GM19238 (cell line): Measurements from ENCODE around the gene HECW1.
"Not testable (repeated sequence)": the region's sequence is repeated elsewhere in the genome, so short reads cannot be mapped to it uniquely, and the experiment has no call there.

Experiments used
- DNase-seq: peaks from one replicate; pipeline ENCODE4 v3.0.0; 2011; ENCODE audit warnings: low spot score; ENCODE audit not compliant: insufficient read length

HECW1 gene

GRCh38 chr7:43204081-43204480, 91.6 kb downstream of the HECW1 start:
- no peak for DNase-seq

DNA sequence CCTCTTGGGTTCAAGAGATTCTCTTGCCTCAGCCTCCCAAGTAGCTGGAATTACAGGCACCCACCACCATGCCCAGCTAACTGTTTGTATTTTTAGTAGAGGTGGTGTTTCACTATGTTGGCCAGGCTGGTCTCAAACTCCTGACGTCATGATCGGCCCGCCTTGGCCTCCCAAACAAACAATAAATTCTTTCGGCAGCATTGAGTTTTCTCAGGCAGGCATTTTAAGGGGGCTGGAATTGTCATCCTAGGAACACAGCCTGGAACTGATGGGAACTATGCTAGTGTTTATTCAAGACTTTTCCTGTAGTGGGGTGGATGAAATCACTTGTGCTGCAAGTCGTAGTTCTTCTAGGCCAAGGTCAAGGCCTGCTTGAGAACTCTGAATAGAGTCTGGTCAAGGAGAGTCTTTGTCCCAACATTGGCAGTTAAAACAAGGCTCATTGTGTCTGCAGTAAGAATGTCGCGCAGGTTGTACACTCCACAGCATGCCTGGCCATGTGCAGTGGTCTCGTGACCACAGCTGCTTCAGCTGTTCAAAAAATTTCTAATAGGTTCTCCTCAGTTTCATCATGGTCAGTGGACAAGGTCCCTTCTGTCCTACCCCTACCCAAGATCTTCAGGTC, 92.8 kb downstream of the HECW1 start:
- DNase-seq = no peak

DNA sequence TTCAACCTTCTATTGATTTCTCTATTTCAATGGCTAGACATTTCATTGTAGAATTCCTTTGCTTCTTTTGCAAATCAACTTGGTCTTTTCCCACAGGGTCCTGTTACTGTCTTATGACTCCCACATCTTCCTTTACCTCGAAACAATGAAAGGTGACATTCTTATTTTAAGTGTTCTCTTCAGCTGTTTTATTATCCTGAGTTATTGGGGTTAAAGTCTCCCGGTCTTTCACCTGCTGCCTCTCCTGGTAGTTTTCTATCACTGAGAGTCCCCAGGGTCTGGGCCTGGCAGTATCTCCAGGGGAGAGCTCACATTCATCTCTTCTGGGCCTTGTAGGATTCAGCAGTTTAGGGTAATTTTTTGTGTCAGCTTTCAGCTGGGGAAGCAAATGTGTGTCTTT, 95.8 kb downstream of the HECW1 start:
- no peak for DNase-seq

DNA sequence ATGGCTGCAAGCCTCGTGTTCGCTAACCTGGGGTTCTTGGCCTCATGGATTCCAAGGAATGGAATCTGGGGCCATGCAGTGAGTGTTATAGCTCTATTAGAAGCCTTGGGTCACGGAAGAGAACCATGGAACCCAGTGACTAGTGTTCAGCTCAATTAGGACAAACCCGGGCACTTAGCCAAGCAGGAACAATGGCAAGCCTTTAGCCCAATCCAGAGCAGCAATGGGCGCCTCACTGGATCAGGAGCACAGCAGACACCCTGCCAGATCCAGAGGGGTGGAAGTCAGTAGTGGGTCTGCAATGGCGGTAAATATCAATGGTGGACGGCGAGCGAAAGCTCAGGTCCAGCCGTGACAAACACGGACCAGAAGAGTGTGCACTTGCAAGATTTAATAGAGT, 98.1 kb downstream of the HECW1 start:
- not testable (repeated sequence) for DNase-seq

GRCh38 chr7:43211286-43211685, 98.8 kb downstream of the HECW1 start:
- DNase-seq = no peak

DNA sequence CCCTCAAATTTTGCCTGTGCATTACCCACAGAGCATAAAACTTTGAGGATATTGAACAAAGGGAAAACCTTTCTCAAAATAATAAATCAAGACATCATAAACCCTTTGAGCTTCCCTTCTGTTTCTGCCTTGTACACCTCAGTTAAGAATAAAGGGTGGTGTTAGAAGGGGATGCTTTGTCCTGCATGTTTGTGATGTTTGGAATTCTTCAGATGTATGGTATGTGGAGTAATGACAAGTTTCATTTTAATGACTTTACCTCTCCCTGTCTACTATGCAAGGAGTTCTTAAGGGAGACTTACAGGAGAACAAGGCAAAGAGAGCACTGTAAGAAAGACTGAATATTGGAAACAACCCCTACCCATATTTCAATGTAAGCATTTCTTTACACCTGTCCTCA, 99.2 kb downstream of the HECW1 start:
- DNase-seq = no peak

GRCh38 chr7:43212921-43213320, 100.5 kb downstream of the HECW1 start:
- no peak for DNase-seq

DNA sequence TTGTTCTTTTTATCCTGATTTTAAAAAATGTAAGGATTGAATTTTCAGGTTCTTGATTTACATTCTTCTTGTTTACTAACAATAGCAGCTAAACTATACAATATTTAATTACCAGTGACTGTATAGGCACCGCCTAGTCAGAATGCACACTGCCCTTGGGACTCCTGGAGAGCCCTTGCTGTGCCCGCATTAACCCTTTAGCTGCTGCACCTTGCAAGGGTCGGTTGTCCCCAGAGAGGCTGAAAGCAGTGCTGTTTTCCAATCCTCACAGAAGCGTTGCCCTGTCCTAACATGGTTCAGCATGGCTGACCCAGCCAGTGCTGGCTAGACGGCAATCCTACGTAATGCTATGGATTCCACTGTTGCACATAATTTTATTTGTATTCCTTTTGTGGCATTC, 102.6 kb downstream of the HECW1 start:
- DNase-seq = no peak

DNA sequence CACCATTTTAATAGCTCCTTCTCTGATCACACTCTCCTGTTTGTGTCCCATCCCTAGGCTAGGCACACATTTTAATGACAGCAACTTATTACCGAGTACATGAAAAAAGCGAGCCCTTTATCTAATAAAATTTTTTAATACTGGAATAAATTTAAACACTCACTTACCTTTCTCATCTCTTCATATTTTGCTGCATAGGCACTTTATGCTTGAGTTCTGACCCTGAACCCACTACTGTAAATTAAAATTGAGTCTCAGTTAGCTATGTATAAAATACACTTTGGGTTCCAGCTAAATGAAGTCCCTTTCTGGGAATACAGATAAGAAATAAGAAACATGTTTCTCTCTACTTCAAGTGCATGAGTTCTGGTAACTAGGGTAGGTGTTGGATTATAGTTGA, 104.6 kb downstream of the HECW1 start:
- DNase-seq = no peak

DNA sequence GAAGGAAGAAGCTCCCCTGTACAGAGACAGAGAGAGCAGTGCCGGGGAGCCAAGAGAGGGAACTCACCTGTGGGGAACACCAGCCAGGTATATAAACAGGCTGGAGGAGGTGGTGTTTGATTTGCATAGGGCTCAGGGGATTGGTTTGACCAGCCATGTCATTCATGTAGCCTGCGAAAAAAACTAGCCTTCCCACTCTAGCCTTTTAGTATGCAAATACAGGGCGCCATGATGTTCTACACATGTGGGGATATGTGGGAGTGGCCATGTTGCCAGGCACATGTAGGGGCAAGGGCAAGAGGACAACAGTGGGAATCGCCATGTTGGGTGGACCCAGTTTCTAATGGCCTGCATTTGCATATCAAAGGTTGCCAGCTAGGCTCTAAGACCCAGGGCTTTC, 106.5 kb downstream of the HECW1 start:
- DNase-seq = not testable (repeated sequence)

GRCh38 chr7:43220250-43220649, 107.8 kb downstream of the HECW1 start:
- no peak for DNase-seq

DNA sequence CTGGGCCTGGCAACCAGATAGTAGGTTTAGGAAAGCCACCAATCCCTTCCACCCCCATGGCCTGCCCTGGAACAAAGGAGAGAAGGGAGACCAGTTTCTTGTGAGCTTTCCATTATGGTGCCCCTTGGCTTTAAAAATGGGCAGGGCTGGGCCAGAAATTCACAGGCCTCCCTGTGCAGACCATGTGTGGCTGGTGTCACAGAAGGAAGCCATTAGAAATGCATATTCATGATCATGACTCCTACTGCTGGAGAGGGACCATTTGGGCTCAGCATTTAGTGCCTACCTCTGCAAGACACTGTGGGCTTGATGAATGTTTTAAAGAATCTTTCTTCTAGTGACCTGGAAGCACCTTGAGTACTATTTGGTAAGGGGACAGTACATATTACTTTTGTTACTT, 108.3 kb downstream of the HECW1 start:
- DNase-seq = no peak

- DNase-seq = no peak
Observed at GRCh38 chr7:43229801-43230200, 117.4 kb downstream of the HECW1 start.

DNA sequence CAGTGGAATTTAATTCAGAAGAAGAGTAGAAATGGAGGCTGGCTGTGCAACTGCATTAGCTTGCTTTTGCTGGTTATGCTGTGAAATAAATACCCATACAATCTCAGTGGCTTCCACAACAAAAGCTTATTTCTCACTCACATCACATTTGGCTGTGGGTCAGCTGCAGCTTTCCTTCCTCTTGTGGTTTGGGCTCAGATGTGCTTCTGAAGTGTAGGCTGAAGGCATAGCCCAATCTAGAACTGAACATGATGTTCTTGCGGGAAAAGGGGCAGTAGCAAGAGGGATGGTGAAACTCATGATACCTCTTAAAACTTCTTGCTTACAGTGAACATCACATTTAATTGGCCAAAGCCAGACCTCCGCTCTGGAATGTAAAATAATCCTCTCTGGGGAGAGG, 119.9 kb downstream of the HECW1 start:
- no peak for DNase-seq

DNA sequence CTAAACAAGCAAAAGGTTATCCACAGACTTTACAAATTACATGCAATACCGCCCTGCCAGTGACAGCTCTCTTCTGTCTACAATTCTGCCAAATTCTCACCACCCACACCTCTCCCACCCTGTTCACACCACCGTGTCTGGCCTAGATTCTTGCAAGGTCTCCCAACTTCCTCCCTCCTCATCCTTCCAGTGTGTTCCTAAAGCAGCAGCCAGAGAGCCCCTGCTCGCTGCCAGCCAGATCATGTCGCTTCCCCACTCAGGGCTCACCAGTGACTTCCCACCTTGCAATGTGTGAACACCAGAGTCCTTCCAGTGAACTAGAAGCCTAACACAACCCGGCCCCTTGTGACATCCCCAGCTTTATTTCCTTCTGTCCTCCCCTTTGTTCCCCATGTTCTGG, 121.6 kb downstream of the HECW1 start:
- no peak for DNase-seq

DNA sequence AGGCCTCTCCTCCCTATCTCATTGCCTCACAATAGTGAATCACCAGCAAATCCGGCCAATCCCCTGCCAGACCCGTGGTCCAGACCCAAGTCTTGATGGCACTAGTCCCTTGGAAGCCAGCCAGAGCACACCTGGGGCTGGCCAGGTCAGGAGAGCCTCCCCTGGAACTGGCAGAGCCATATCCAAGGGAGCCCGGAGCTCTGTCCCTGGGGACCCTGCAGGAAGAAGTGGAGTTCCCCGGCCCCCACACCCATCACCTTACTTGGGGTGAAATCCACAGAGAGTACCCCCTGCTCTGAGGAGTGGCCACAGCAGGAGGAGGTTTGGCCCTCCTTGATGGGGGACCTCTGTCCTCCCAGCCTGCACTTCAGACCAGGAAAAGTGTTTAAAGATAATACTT, 122.5 kb downstream of the HECW1 start:
- no peak for DNase-seq

DNA sequence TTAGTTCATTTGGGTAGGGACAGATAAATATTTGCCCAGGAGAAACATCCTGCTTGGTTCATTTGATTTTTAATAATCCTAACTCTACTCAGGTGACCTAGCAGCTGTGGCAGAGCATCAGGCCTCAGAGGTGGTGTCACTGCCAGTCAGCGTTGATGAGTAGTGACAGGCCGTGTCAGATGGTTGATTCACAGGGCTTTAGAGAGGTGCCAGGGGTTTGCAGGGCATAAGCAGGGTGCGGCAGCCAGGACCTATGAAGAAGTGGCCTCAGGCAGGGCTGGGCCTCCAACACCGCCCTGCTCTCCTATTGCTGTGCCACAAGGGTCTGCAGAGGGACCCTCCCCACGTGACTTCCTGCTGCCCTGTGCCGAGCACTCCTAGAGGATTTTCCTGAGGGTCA, 128.1 kb downstream of the HECW1 start:
- DNase-seq = no peak

DNA sequence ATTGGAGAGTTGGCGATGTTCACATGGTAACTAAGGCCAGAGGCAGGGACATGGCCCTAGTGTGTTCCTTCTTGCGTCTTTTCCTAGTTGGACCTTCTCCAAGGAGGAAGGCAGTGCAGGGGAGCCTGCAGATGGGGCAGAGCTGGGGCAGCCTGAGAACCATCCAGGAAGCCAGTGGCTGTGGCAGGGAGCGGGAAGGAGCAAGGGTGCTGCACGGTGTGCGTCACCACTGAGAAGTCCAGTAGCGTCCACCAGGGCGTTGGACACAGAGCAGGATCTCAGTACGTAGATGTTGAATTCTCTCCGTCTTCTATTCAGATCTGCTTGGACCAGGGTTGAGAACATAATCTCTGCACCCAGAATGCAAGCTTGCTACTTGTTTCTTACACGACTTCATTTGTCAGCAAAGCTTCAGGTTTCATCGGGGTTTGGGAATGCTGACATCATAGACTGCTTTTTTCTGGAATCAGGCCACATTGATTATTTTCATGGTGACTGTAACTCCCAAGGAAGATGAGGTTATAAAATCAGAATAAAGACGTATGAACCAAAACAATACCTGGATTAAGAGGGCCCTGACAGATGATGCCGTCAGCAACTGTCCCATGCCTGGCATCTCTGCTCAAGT, 130.3 kb downstream of the HECW1 start:
- DNase-seq = no peak

DNA sequence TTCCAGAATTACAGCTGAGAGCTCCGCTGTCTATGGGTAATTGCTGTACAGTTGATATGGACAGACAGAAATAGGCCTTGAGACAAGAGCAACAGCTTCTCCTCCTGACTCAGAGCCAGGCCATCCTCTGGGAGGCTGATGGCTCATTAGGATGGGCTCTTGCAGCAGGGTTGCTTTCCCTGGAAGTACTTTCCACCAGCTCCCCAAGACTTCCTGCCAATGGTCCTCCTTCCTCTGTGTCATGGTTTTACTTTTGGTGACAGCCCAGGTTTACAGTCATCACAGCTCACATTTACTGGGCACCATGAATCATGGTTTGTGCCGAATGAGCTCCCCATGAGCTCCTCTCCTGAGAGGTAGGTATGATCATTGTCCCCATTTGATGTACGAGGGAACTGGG, 131.8 kb downstream of the HECW1 start:
- no peak for DNase-seq

GRCh38 chr7:43244784-43245183, 132.3 kb downstream of the HECW1 start:
- no peak for DNase-seq

- DNase-seq = no peak
Observed at GRCh38 chr7:43247757-43248156, 135.3 kb downstream of the HECW1 start.

DNA sequence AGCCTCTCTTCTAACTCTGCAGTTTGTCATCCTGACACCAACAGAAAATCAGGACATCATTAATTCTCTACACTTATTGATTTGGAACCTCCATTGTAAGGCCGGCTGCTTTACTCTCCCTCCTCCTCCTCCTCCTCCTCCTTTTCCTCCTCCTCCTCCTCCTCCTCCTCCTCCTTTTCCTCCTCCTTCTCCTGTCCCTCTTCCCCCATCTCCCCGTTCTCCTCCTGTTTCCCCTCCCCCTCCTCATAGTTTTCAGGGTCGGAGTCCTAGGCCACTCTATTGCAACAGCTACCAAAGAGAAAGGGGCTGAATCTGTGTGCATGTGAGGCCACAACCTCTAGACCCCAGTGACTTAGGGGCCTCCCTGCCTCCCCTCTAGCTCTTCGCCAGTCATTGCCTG, 136.1 kb downstream of the HECW1 start:
- DNase-seq = no peak

GRCh38 chr7:43248961-43249822, 136.7 kb downstream of the HECW1 start:
- DNase-seq = no peak
